ENCODE measurements around the gene SLITRK6. TPM values are rescaled to one million over a fixed set of nuclear protein-coding genes. Genes with fewer than 3 reads are reported as not detected.

Gene SLITRK6
- polyA plus RNA-seq, 1 donor from 2014 or later, result 28.6 TPM

DNA sequence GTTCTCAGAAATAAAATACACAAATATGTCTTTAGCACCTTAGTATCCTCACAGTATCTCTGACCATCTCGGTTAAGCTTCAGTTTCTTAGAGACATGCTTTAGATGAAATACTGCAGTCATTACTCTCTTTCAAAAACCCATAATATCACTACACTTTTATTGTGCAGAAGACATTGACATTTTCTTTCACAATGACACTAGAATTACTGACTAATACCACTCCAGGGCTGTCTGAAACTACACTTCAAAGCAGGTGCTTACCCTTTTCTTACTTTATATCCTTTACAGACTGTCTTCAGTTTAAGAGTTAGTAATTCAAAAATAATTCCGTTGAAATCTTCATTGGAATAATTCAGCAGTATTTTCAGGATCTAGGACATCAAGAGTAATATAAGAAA lies 42.2 kb upstream of the SLITRK6 start:
- H3K4me2 ChIP-seq (ENCODE audit: low read length), result no peak overlapping the region
- no peaks in the 10 kb centered on the region for H3K9me3 ChIP-seq (ENCODE audit: low read length)
- H4K20me1 ChIP-seq (ENCODE audit: insufficient read depth), result no peaks in the 10 kb centered on the region
- no peaks in the 10 kb centered on the region for H3K36me3 ChIP-seq (ENCODE audit: insufficient read depth, low read length)
- no peaks in the 10 kb centered on the region for H3K79me2 ChIP-seq (replicated peaks; ENCODE audit: insufficient read depth, low read length)
- H3K27me3 ChIP-seq (ENCODE audit: insufficient read depth, low read depth, low read length), result no peaks in the 10 kb centered on the region
- no peaks in the 10 kb centered on the region for H3F3A ChIP-seq (ENCODE audit: insufficient read depth, low read length, poor library complexity, severe bottlenecking)
- no peaks in the 10 kb centered on the region for H3K9me2 ChIP-seq (ENCODE audit: insufficient read depth, low read length)
- no peak for TF ChIP-seq SMC3 (conservative IDR thresholded peaks at IDR 0.05; ENCODE audit: poor library complexity)
- peak; percentile 53 for TF ChIP-seq POLR2AphosphoS5 (IDR thresholded peaks at IDR 0.05)
- no peak overlapping the region for H3K27ac ChIP-seq (ENCODE audit: low read length)
- H2AFZ ChIP-seq (ENCODE audit: low read depth, low read length), result no peak overlapping the region
- no peak overlapping the region for H3K4me3 ChIP-seq (ENCODE audit: low read length)
- no peak overlapping the region for H3K9ac ChIP-seq (ENCODE audit: low read length)

DNA sequence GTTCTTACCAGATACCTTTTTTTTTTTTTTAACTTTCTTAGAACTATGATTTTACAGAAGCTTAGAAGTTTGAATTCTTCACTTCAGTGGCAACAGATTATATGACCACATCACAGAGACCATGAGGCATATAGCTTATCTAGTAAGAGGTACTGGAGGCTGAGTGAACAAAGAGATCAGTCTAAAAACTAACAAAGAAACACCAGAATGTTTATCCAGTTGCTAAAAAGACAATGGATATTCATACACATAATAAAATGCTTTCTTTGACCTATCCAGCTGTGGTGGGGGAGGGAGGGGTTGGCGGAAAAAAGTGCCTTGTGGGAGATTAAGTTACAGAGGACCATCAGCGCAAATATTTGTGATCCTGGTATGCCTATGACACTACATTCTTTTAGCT lies 34.7 kb upstream of the SLITRK6 start:
- Histone ChIP-seq H4K20me1 (ENCODE audit: insufficient read depth) (no peaks in the 10 kb centered on the region), H3K9me3 (ENCODE audit: low read length) (no peaks in the 10 kb centered on the region), H3K4me3 (ENCODE audit: low read length) (no peak overlapping the region), H3K79me2 (replicated peaks; ENCODE audit: insufficient read depth, low read length) (no peaks in the 10 kb centered on the region), H3K27me3 (ENCODE audit: insufficient read depth, low read depth, low read length) (no peaks in the 10 kb centered on the region), H3F3A (ENCODE audit: insufficient read depth, low read length, poor library complexity, severe bottlenecking) (no peaks in the 10 kb centered on the region), H3K36me3 (ENCODE audit: insufficient read depth, low read length) (no peaks in the 10 kb centered on the region), H3K9ac (ENCODE audit: low read length) (no peak overlapping the region), H3K27ac (ENCODE audit: low read length) (no peak overlapping the region), H3K4me2 (ENCODE audit: low read length) (no peak overlapping the region), H2AFZ (ENCODE audit: low read depth, low read length) (no peak overlapping the region), H3K9me2 (ENCODE audit: insufficient read depth, low read length) (no peaks in the 10 kb centered on the region)
- no peak for TF ChIP-seq EP300 (conservative IDR thresholded peaks at IDR 0.05; ENCODE audit: poor library complexity, severe bottlenecking)

GRCh38 chr13:85828094-85828684 lies 29.0 kb upstream of the SLITRK6 start:
- H3K27ac ChIP-seq (ENCODE audit: low read length), result no peak overlapping the region
- no peaks in the 10 kb centered on the region for H4K20me1 ChIP-seq (ENCODE audit: insufficient read depth)
- H3K4me3 ChIP-seq (ENCODE audit: low read length), result no peak overlapping the region

DNA sequence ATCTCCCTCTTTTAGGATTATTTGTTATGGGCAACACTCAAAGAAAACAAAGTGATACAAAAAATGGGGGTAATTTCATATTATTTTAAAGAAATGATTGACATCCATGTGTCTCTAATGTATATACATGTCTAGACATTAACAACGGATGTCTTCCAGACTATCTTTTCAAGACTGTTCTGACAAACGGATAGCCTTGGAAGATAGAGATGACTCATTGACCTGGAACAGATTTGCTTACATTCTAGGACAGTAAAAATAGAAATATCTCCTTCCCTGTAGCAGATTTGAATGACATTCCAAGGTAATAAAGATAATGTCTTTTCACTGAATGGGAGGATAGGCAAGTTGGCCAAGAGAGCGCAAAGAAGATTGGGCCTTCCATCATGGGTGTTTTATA lies 26.2 kb upstream of the SLITRK6 start:
- H3K27me3 ChIP-seq (ENCODE audit: insufficient read depth, low read depth, low read length), result no peaks in the 10 kb centered on the region
- TF ChIP-seq SMC3 (conservative IDR thresholded peaks at IDR 0.05; ENCODE audit: poor library complexity) (no peak), TAF1 (IDR thresholded peaks at IDR 0.05; ENCODE audit: low read depth) (no peak), RAD21 (conservative IDR thresholded peaks at IDR 0.05) (no peak), MXI1 (conservative IDR thresholded peaks at IDR 0.05; ENCODE audit: poor library complexity, severe bottlenecking) (no peak), POLR2AphosphoS5 (IDR thresholded peaks at IDR 0.05) (no peak)
- TF ChIP-seq, protein P1, sequence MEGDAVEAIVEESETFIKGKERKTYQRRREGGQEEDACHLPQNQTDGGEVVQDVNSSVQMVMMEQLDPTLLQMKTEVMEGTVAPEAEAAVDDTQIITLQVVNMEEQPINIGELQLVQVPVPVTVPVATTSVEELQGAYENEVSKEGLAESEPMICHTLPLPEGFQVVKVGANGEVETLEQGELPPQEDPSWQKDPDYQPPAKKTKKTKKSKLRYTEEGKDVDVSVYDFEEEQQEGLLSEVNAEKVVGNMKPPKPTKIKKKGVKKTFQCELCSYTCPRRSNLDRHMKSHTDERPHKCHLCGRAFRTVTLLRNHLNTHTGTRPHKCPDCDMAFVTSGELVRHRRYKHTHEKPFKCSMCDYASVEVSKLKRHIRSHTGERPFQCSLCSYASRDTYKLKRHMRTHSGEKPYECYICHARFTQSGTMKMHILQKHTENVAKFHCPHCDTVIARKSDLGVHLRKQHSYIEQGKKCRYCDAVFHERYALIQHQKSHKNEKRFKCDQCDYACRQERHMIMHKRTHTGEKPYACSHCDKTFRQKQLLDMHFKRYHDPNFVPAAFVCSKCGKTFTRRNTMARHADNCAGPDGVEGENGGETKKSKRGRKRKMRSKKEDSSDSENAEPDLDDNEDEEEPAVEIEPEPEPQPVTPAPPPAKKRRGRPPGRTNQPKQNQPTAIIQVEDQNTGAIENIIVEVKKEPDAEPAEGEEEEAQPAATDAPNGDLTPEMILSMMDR (IDR thresholded peaks at IDR 0.05; ENCODE audit: poor library complexity, severe bottlenecking), result no peak
- TF ChIP-seq, protein P2, sequence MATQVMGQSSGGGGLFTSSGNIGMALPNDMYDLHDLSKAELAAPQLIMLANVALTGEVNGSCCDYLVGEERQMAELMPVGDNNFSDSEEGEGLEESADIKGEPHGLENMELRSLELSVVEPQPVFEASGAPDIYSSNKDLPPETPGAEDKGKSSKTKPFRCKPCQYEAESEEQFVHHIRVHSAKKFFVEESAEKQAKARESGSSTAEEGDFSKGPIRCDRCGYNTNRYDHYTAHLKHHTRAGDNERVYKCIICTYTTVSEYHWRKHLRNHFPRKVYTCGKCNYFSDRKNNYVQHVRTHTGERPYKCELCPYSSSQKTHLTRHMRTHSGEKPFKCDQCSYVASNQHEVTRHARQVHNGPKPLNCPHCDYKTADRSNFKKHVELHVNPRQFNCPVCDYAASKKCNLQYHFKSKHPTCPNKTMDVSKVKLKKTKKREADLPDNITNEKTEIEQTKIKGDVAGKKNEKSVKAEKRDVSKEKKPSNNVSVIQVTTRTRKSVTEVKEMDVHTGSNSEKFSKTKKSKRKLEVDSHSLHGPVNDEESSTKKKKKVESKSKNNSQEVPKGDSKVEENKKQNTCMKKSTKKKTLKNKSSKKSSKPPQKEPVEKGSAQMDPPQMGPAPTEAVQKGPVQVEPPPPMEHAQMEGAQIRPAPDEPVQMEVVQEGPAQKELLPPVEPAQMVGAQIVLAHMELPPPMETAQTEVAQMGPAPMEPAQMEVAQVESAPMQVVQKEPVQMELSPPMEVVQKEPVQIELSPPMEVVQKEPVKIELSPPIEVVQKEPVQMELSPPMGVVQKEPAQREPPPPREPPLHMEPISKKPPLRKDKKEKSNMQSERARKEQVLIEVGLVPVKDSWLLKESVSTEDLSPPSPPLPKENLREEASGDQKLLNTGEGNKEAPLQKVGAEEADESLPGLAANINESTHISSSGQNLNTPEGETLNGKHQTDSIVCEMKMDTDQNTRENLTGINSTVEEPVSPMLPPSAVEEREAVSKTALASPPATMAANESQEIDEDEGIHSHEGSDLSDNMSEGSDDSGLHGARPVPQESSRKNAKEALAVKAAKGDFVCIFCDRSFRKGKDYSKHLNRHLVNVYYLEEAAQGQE (IDR thresholded peaks at IDR 0.05; ENCODE audit: borderline replicate concordance), result no peak
- H3K79me2 ChIP-seq (replicated peaks; ENCODE audit: insufficient read depth, low read length), result no peaks in the 10 kb centered on the region
- H4K20me1 ChIP-seq (ENCODE audit: insufficient read depth), result no peaks in the 10 kb centered on the region
- no peaks in the 10 kb centered on the region for H3K36me3 ChIP-seq (ENCODE audit: insufficient read depth, low read length)
- no peak overlapping the region for H3K4me2 ChIP-seq (ENCODE audit: low read length)
- no peaks in the 10 kb centered on the region for H3K9me3 ChIP-seq (ENCODE audit: low read length)
- no peak overlapping the region for H3K4me3 ChIP-seq (ENCODE audit: low read length)
- H2AFZ ChIP-seq (ENCODE audit: low read depth, low read length), result no peak overlapping the region
- H3K9me2 ChIP-seq (ENCODE audit: insufficient read depth, low read length), result no peaks in the 10 kb centered on the region
- H3K9ac ChIP-seq (ENCODE audit: low read length), result no peak overlapping the region
- no peaks in the 10 kb centered on the region for H3F3A ChIP-seq (ENCODE audit: insufficient read depth, low read length, poor library complexity, severe bottlenecking)
- H3K27ac ChIP-seq (ENCODE audit: low read length), result no peak overlapping the region

More at GRCh38 chr13:85828094-85828684, 29.0 kb upstream of the SLITRK6 start:
- no peak overlapping the region for H3K4me2 ChIP-seq (ENCODE audit: low read length)
- H3K9ac ChIP-seq (ENCODE audit: low read length), result no peak overlapping the region
- no peaks in the 10 kb centered on the region for H3K9me2 ChIP-seq (ENCODE audit: insufficient read depth, low read length)
- TF ChIP-seq EP300 (conservative IDR thresholded peaks at IDR 0.05; ENCODE audit: poor library complexity, severe bottlenecking) (no peak), TAF1 (IDR thresholded peaks at IDR 0.05; ENCODE audit: low read depth) (no peak), POLR2AphosphoS5 (IDR thresholded peaks at IDR 0.05) (no peak), SMC3 (conservative IDR thresholded peaks at IDR 0.05; ENCODE audit: poor library complexity) (peak; percentile 71), RAD21 (conservative IDR thresholded peaks at IDR 0.05) (peak; percentile 60), EZH2 (IDR thresholded peaks at IDR 0.05; ENCODE audit: borderline replicate concordance, insufficient read depth, low read length, poor library complexity, severe bottlenecking) (no peak)
- TF ChIP-seq, protein P1 (IDR thresholded peaks at IDR 0.05; ENCODE audit: poor library complexity, severe bottlenecking), result peak; percentile 67
- H3K27me3 ChIP-seq (ENCODE audit: insufficient read depth, low read depth, low read length), result no peaks in the 10 kb centered on the region
- H3F3A ChIP-seq (ENCODE audit: insufficient read depth, low read length, poor library complexity, severe bottlenecking), result no peaks in the 10 kb centered on the region
- H3K9me3 ChIP-seq (ENCODE audit: low read length), result no peaks in the 10 kb centered on the region
- H3K36me3 ChIP-seq (ENCODE audit: insufficient read depth, low read length), result no peaks in the 10 kb centered on the region
- no peaks in the 10 kb centered on the region for H3K79me2 ChIP-seq (replicated peaks; ENCODE audit: insufficient read depth, low read length)
- H2AFZ ChIP-seq (ENCODE audit: low read depth, low read length), result no peak overlapping the region

Data from neural cell (in vitro differentiated cells).